NOMO-1 treated with DMSO at 0.1 percent for 48 hours (cell line): ENCODE measurements around the gene ACSL4.
"Not testable (repeated sequence)": the region's sequence is repeated elsewhere in the genome, so short reads cannot be mapped to it uniquely, and the experiment has no call there.

ENCODE experiments used
- DNase-seq: peaks from one replicate; lab custom pipeline; 2025; ENCODE audit not compliant: unreplicated experiment; lab: John Stamatoyannopoulos, UW

Gene ACSL4

DNA sequence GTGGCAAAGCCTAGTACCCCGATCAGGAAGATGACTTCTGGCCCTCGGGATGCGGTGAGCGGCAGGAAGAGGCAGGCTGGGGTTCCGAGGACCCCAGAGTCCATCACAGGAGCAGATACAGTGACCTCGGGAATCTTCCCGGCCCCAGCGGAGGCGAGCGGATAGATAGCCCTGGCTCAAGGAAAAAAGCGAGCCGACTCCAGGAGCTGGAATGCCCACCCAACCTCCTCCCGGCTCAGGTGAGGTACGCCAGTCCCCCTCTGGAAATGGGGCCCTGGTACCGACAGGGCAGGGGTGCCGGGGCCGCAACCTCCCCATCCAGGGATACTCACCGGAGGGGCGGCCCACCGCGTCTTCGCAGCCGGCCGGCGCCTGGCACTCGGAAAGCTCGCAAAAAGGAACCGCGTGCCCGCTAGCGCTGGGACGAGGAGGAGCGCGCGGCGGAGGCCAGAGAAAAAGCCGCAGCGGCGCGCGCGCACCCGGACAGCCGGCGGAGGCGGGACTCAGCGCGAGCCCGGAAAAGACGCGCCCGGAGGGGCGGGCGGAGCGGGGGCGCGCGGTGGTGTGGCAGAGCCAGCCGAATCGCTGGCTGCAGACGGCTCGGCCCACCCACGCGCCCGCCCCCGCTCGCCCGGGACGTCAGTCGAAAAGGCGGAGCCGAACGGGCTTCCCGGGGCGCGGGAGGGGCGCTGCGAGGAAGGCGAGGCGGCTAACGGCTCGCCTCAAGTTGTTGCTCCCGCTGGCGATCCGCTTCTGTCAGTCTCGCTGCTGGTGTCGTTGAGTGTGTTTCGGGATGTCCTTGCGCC lies at the start of gene ACSL4:
Gene ACSL4, minus strand, starts transcription at position 451 of the 806 bp plus-strand sequence. CDS start 49,894 bp downstream, outside the sequence.
- DNase-seq, result peak; percentile 72

DNA sequence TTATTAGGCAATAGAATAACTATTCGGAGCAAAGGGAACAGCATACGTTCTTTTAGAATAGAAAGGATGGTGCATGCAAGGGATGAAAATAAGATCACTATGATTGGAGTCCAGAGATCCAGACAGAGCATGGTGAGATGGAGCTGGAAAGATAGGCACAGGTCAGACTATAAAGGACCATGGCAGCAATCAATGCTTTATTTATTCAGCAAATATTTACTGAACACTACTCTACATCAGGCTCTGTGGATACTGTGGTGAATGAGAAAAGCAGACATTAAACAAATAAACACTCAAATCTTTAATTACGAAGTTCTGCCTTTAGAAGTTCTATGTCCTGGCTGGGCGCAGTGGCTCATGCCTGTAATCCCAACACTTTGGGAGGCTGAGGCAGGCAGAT lies 44.7 kb upstream of the ACSL4 start:
- no peak for DNase-seq

DNA sequence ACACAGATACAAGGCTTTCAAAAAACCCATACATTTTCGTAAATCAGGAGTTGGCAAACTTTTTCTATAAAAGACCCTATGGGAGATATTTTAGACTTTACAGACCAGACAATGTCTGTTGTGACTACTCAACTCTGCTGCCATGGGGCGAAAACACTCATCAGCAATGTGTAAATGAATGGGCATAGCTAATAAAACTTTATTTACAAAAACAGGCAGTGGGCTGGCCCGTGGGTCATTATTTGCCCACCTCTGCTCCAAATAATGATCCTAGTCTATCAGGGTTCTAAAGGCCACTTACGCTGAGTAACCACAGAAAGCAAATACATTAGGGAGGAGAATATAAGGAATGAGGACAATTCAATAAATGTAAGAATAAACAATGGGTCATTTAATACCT lies 43.9 kb upstream of the ACSL4 start:
- DNase-seq, result no peak

DNA sequence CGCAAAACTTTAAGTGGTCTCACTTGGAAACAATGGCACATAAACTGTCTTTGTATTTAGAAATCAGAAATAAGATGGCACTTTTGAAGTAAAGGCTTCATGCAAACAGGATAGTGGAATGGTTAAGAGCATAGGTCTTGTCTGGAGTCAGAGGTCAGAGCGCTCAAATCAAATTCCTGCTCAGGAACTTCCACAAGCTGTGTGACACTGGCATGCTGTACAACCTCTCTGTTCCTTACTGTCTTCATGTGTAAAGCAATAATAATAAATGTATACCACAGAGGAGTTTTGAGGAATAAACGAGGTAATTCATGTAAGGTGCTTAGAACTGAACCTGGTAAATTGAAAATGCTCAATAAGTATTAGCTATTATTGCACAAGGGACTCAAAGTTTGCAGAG lies 43.4 kb upstream of the ACSL4 start:
- no peak for DNase-seq

DNA sequence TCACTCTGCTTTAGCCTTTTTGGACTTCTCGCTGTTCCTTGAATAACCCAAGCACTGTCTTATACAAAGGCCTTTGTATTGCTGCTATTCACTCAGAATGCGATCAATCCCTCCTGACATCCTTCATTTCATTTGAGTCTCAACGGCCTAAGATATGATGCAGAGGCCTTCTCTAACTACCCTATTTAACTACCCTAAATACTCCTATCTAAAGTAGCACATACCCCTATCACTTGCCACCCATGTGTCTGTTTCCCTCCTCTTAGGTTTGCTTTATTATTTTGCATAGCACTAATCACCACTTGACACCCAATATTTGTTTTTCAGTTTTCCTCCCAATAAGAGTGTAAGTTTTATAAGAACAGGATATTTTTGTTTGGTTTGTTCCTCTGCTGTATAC lies 42.3 kb upstream of the ACSL4 start:
- no peak for DNase-seq

DNA sequence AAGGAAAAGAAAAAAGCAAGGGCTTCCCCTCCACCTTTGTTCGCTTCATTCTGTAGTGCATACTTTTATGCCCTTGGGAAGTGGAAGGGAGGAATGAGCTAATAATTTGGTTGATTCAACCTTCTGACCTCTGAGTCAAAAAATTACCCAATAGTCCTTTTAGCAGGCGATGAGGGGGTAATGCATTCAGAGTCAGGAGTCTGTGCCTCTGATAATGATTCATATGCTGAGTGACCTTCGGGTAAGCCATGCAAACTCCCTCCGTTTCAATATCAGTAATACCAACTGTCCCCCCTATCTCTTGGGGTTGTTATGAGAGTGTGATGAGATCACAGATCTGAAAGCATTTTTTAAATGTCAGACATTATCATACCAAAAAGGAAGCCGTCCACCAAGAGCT lies 41.6 kb upstream of the ACSL4 start:
- no peak for DNase-seq

DNA sequence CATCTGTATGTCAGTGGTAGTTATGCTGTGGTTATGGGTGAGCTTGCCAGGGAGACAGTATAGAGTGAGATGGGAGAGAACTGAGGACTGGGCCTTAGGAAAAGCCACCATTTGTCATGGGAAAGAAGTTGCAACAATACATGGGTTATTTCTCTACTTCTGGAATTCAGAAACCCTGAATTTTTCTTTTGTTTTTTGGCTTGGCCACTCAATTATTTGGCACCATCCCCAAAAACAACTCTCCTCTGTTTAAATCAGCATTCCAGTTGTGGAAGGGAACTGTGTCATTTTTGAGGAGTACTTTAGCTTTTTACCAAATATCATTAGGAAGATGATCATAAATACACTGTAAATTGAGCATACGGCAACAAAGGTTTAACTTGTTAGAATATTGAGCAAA lies 41.1 kb upstream of the ACSL4 start:
- no peak for DNase-seq

DNA sequence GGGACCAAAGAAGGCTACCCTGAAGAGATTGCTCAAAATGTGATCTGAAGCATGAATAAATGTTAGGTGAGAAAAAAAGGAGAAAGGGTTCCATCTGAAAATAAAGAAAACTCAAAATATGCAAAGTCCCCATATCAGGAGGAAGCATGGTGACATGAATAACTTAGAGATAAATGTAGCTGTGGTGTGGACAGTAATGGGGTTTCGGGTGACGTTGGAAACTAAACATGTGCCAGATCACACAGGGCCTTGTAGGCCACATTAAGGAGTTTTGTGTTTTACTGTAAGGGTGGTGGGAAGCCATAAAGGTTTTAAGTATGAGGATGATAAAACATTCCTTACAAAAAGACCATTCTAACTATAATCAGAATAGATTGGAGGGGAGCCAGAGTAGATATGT lies 40.3 kb upstream of the ACSL4 start:
- DNase-seq, result no peak

DNA sequence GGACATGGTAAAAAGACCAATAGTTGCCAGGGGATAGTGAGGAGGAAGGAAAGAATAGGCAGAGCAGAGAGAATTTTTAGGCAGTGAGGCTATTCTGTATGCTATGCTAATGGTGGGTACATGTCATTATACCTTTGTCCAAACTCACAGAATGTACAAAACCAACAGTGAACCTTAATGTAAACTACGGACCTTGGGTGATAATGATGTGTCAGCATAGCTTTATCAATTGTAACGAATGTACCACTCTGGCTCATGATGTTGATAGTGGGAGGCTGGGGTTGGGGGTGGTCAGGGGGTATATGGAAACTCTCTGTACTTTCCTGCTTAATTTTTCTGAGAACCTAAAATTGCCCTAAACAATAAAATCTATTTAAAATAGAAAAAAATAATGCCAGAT lies 37.7 kb upstream of the ACSL4 start:
- DNase-seq, result no peak

DNA sequence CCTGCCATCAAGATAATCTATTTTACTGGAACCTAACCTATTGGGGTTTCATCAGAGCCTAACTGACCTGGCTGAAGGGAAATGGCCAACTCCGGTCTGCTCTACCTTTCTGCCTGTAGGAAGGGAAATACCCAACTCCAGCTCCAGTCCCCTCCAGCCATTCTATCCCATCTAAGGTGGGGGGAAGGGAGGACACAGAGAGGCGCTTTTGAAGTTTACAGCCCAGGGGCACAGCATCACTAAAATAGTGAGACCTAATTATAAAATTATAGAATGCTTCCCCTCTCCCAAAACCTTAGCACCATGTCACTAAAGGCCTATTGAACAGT lies 27.8 kb upstream of the ACSL4 start:
- DNase-seq, result no peak

DNA sequence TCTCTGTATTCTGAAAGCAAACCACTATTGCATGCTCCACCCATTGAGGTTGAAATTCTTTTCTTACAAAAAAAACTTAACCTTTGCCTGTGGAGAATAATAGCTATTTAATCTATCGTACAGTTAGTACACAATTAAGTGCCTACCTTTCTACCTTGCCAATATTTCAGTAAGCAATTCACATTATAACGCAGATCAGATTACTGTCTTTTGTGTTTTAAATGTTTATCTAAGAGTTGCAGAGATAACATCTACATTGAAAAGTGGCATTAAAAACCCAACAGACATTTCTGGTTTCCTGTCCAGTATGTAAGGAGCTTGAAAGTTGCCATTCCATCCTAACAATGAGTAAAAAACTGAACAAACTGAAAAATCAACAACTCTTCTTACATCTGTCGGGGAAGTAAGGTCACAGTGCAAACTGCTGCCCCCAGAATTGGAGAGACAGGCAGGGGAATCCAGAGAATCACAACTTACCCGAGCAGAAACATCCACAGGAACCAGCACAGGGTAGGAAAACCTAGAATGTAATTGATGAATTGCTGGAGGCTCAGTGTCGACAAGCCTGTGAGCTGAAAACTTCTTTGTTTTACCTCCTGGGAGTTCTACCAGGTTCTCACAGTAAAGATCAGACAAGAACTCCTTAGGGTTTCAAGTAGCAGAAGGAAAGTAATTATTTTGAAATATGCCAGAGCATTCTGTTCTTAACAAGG lies 27.3 kb upstream of the ACSL4 start:
- no peak for DNase-seq

DNA sequence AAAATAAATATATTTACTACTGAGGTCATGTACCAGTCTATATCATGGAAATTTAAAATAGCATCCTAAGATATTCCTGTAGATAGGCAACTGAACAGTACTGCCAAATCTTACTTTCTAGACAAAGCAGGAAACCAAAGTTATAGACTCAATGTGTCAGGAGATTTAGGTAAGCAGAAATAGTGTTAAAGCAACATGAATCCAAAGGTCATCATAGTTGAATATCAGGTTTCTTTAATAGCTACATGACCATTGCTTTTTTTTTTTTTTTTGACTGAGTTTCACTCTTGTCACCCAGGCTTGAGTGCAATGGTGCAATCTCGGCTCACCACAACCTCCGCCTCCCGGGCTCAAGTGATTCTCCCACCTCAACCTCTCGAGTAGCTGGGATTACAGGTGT lies 20.2 kb upstream of the ACSL4 start:
- no peak for DNase-seq

DNA sequence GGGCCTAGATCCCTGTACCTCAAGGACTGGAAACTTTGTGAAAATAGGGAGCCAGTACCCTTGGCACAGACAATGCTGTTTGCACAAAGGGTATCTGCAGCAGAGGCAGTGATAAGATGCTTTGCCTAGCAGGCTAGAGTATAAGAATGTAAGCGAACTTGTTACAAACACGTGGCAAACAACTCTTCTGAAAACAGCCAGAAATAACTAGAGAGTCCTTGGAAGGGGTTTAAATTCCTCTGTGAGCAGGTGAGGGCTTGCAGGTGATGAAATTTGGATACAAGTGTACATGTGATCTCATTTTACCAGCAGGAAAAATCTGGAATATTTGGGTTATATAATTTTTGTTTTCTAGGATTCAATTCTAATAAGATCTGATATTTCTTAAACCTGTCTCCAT lies 18.6 kb upstream of the ACSL4 start:
- DNase-seq, result no peak

DNA sequence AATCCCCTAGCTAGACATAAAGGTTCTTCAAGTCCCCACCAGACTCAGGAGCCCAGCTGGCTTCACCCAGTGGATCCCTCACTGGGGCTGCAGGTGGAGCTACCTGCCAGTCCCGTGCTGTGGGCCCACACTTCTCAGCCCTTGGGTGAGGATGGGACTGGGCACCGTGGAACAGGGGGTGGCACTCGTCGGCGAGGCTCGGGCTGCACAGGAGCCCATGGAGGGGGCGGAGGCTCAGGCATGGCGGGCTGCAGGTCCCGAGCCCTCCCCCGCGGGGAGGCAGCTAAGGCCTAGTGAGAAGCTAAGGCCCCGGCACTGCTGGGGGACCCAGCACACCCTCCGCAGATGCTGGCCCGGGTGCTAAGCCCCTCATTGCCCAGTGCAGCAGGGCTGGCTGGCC lies 16.1 kb upstream of the ACSL4 start:
- DNase-seq, result no peak

DNA sequence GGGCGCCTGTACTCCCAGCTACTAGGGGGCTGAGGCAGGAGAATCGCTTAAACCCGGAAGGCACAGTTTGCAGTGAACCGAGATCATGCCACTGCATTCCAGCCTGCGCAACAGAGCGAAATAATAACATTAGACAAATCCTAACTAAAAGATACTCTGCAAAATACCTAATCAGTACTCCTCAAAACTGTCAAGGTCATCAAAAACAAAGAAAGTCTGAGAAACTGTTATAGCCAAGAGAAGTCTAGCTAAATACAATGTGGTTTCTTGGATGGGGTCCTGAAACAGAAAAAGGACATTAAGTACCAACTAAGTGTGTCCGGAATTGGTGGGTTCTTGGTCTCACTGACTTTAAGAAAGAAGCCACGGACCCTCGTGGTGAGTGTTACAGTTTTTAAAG lies 14.6 kb upstream of the ACSL4 start:
- DNase-seq, result no peak

DNA sequence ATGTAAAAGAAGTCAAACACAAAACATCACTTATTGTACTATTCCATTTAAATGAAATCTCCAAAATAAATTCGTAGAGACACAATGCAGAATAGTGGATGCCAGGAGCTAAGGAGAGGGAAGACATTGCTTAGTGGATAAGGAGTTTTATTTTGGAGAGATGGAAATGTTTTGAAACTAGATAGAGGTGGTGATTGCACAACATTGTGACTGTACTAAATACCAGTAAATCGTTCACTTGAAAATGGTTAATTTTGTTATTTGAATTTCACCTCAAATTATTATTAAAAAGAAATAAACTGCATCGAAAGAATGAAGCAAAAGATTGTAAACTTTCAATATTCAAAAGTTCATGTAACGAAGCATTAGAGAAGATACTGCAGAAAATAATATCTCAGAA lies 9.7 kb upstream of the ACSL4 start:
- DNase-seq, result no peak

DNA sequence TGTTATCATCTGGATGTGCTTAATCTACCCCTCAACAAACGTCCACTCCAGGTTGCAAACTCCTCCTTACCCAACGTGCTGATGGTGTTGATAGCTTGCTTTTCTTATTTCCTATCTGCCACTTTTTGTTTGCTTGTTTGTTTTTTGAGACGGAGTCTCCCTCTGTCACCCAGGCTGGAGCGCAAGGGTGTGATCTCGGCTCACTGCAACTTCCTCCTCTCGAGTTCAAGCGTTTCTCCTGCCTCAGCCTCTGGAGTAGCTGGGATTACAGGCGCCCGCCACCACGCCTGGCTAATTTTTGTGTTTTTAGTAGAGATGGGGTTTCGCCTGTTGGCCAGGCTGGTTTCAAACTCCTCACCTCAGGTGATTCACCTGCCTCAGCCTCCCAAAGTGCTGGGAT lies 7.8 kb upstream of the ACSL4 start:
- not testable (repeated sequence) for DNase-seq

DNA sequence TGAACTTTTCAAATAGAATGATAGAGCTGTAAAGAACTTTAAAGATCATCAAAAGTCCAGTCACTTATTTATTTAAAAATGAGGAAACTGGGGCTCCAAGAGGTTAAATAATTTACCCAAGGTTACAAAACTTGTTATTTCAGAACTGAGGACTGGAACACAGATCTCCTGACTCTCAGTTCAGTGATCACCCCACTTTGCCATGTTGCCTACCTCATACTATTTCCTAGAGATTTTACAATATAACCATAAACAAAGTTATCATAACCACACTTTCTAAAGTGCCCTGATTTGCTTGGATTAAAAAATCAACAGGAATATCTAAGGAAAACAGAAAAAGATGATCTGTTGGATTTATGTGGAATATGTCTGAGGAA lies 7.4 kb upstream of the ACSL4 start:
- DNase-seq, result no peak

DNA sequence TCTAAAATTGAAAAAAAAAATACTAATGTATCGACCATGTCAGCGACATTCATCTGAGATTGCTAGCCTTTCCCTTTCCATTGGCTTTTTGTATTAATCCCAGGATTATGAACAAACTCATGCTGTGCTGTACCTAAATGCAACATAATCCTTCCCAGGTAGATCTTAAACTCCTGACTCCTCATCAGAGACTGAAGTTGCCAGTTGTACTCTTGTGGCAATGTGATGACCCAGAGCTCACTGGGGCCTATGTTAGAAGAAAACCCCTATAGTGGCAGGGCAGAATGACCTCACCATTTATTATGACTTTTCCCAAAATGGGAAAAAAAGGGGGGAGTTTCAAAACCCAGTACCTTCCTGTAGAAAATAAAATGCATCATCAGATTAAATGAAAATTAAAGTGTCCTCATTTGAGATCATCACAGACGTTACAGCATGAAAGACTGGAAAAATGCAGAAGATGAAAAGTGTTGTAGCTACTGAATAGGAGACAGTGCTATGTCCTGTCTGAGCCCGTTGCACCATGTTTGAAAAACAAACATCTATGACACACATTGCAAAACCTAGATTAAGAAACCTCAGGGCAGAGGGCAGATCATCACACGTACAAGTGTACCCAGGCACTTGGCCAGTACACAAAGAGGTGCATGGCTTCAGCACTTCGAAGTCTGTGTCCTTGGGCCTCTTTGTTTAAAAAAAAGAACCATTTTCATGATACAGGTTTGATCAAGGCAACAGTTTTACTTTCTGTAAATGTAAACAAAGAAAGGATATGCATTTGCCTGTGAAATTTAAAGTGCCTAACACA lies 6.8 kb upstream of the ACSL4 start:
- DNase-seq, result peak; percentile 69

DNA sequence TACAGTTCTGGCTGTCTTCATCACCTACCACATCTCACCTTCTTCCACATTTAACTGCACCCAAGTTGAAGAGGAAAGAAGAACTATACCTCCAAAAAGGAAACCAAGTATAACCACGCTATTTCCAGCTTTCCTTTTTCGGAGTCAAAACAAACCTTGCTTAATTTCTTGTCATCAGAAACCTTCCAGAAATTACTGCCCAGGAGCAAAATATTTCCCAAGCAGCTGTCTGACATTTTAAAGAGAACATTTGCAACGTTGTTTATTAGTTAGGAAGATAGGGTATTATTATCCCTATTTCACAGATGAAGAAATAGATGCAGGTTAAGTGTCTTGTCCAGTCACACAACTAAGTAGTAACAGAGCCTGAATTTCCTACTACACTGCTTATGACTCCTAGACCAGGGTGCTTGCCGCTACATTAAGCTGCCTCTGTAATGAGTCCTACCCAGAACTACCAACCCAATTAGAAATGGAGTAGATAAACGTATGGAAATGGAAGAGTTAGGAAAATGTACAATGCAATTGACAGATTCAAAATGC lies 2.2 kb upstream of the ACSL4 start:
- DNase-seq, result no peak

DNA sequence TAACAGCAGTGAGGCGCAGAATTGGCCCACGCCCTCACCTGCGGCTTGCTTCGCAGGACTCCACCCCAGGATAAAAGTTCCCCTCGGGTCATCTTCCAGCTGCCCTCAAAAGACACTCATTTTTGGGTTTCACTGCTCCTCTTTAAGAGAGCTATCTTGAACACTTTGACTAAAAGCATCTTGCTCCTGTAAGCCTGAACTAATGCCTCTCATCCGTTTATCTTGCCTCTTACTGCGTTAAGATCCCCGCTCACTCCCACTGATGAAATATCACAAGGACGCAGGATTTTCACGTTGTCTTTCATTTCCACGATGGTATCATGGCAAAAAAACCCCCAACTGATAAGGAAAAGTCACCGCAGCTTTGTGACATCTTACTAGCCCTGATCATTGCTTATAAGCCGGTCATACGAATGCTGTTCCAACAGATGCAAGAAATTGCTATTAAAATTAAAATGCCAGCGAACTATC lies 591 bp upstream of the ACSL4 start:
- DNase-seq, result no peak
